ENCODE results near the gene LOXL4.

Gene LOXL4

GRCh38 chr10:98223874-98224273 lies 44.1 kb downstream of the LOXL4 start:
- no peak for DNase-seq (ENCODE audit: low read depth)
- H3K4me3 ChIP-seq (ENCODE audit: low read depth, low read length) = no peak overlapping the region
- TF ChIP-seq, protein P1, sequence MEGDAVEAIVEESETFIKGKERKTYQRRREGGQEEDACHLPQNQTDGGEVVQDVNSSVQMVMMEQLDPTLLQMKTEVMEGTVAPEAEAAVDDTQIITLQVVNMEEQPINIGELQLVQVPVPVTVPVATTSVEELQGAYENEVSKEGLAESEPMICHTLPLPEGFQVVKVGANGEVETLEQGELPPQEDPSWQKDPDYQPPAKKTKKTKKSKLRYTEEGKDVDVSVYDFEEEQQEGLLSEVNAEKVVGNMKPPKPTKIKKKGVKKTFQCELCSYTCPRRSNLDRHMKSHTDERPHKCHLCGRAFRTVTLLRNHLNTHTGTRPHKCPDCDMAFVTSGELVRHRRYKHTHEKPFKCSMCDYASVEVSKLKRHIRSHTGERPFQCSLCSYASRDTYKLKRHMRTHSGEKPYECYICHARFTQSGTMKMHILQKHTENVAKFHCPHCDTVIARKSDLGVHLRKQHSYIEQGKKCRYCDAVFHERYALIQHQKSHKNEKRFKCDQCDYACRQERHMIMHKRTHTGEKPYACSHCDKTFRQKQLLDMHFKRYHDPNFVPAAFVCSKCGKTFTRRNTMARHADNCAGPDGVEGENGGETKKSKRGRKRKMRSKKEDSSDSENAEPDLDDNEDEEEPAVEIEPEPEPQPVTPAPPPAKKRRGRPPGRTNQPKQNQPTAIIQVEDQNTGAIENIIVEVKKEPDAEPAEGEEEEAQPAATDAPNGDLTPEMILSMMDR (conservative IDR thresholded peaks at IDR 0.05; ENCODE audit: low read depth, low read length) = no peak

DNA sequence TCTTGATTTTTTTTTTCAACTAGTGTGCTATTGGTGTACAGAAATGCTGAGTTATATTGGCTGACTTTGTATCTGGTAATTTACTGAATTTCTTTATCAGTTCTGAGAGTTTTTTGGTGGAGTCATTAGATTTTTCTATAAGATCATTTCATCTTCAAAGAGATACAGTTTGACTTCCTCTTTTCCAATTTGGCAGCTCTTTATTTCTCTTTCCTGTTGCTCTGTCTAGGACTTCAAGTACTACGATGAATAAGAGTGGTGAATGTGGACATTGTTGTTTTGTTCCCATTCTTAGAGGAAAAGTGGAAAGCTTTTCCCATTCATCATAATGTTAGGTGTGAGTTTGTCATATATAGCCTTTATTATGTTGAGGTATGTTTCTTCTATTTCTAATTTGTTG lies 50.2 kb downstream of the LOXL4 start:
- TF ChIP-seq, protein P1 (conservative IDR thresholded peaks at IDR 0.05; ENCODE audit: low read depth, low read length) = no peak

GRCh38 chr10:98215373-98215772 lies 52.6 kb downstream of the LOXL4 start:
- H3K4me3 ChIP-seq (ENCODE audit: low read depth, low read length) = no peak overlapping the region
- DNase-seq (ENCODE audit: low read depth) = no peak
- TF ChIP-seq, protein P1 (conservative IDR thresholded peaks at IDR 0.05; ENCODE audit: low read depth, low read length) = no peak

More for the DNA sequence above, 50.2 kb downstream of the LOXL4 start:
- DNase-seq (ENCODE audit: low read depth) = no peak
- H3K4me3 ChIP-seq (ENCODE audit: low read depth, low read length) = no peak overlapping the region

- TF ChIP-seq, protein P1 (conservative IDR thresholded peaks at IDR 0.05; ENCODE audit: low read depth, low read length) = no peak
- H3K4me3 ChIP-seq (ENCODE audit: low read depth, low read length) = no peak overlapping the region
- no peak for DNase-seq (ENCODE audit: low read depth)
Measured at GRCh38 chr10:98213740-98214139, 54.3 kb downstream of the LOXL4 start.

DNA sequence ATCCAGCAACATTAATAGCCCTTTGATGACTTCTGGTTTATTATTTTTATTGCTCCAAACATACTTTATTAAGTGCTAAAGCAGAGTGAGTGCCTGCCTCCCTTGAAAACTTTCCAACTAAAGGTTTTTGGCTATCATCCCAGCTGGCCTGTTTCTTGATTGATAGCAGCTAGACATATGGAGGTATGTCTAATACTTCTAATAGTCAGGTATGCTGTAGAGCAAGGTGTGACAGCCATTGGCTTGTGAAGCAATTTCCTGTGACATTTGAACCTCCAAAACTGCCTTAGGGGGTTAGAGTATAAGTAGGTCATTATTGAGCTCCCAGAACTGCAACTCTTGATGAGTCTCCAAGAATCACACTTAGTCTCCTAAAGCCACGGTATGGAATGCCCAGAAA lies 55.8 kb downstream of the LOXL4 start:
- no peak overlapping the region for H3K4me3 ChIP-seq (ENCODE audit: low read depth, low read length)
- TF ChIP-seq, protein P1 (conservative IDR thresholded peaks at IDR 0.05; ENCODE audit: low read depth, low read length) = no peak
- DNase-seq (ENCODE audit: low read depth) = no peak

- no peak overlapping the region for H3K4me3 ChIP-seq (ENCODE audit: low read depth, low read length)
- DNase-seq (ENCODE audit: low read depth) = no peak
Measured at GRCh38 chr10:98209441-98209840, 58.6 kb downstream of the LOXL4 start.

GRCh38 chr10:98208925-98209324 lies 59.1 kb downstream of the LOXL4 start:
- no peak for DNase-seq (ENCODE audit: low read depth)
- TF ChIP-seq, protein P1 (conservative IDR thresholded peaks at IDR 0.05; ENCODE audit: low read depth, low read length) = no peak
- H3K4me3 ChIP-seq (ENCODE audit: low read depth, low read length) = no peak overlapping the region

More at GRCh38 chr10:98209441-98209840, 58.6 kb downstream of the LOXL4 start:
- TF ChIP-seq, protein P1 (conservative IDR thresholded peaks at IDR 0.05; ENCODE audit: low read depth, low read length) = no peak

Data from choroid plexus epithelial cell (primary cell).